ENCODE results near the gene DGKB.

The DGKB gene

DNA sequence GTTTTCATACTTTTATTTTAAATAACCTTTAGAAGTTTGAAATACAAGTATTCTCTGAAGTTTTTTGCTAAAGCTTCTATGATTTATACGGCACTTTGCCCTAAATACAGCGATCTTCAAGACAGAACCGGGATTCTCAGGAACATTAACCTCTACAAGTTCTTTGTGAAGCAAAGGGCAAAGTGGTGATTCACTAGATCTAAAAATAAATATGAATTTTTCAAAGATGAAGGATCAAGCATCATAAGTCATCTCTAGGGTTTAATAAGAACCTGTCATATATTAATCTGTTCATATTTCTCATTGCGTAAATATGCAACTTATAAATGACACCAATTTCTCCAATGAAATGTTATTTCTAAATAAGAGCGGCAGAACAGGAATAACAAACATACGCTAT lies 30.7 kb downstream of the DGKB start:
- TF ChIP-seq, protein P1, sequence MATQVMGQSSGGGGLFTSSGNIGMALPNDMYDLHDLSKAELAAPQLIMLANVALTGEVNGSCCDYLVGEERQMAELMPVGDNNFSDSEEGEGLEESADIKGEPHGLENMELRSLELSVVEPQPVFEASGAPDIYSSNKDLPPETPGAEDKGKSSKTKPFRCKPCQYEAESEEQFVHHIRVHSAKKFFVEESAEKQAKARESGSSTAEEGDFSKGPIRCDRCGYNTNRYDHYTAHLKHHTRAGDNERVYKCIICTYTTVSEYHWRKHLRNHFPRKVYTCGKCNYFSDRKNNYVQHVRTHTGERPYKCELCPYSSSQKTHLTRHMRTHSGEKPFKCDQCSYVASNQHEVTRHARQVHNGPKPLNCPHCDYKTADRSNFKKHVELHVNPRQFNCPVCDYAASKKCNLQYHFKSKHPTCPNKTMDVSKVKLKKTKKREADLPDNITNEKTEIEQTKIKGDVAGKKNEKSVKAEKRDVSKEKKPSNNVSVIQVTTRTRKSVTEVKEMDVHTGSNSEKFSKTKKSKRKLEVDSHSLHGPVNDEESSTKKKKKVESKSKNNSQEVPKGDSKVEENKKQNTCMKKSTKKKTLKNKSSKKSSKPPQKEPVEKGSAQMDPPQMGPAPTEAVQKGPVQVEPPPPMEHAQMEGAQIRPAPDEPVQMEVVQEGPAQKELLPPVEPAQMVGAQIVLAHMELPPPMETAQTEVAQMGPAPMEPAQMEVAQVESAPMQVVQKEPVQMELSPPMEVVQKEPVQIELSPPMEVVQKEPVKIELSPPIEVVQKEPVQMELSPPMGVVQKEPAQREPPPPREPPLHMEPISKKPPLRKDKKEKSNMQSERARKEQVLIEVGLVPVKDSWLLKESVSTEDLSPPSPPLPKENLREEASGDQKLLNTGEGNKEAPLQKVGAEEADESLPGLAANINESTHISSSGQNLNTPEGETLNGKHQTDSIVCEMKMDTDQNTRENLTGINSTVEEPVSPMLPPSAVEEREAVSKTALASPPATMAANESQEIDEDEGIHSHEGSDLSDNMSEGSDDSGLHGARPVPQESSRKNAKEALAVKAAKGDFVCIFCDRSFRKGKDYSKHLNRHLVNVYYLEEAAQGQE (IDR thresholded peaks at IDR 0.05; ENCODE audit: insufficient replicate concordance, low read depth): no peak
- TF ChIP-seq, protein P2, sequence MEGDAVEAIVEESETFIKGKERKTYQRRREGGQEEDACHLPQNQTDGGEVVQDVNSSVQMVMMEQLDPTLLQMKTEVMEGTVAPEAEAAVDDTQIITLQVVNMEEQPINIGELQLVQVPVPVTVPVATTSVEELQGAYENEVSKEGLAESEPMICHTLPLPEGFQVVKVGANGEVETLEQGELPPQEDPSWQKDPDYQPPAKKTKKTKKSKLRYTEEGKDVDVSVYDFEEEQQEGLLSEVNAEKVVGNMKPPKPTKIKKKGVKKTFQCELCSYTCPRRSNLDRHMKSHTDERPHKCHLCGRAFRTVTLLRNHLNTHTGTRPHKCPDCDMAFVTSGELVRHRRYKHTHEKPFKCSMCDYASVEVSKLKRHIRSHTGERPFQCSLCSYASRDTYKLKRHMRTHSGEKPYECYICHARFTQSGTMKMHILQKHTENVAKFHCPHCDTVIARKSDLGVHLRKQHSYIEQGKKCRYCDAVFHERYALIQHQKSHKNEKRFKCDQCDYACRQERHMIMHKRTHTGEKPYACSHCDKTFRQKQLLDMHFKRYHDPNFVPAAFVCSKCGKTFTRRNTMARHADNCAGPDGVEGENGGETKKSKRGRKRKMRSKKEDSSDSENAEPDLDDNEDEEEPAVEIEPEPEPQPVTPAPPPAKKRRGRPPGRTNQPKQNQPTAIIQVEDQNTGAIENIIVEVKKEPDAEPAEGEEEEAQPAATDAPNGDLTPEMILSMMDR (IDR thresholded peaks at IDR 0.05; ENCODE audit: insufficient read depth, low read length): no peak
- TF ChIP-seq POLR2AphosphoS5 (IDR thresholded peaks at IDR 0.05; ENCODE audit: low read depth) (no peak), GABPA (IDR thresholded peaks at IDR 0.05; ENCODE audit: low read depth) (no peak), SPI1 (IDR thresholded peaks at IDR 0.05; ENCODE audit: borderline replicate concordance, low read depth) (no peak)
- DNase-seq (ENCODE audit: low read depth in 1 of 2, low spot score in 1 of 2): no peak
- Histone ChIP-seq H3K27ac (replicated peaks) (no peak overlapping the region), H3K27me3 (ENCODE audit: insufficient read depth, poor library complexity, severe bottlenecking) (no peaks in the 10 kb centered on the region), H3K4me3 (replicated peaks; ENCODE audit: insufficient read depth, low read length) (no peak overlapping the region)

DNA sequence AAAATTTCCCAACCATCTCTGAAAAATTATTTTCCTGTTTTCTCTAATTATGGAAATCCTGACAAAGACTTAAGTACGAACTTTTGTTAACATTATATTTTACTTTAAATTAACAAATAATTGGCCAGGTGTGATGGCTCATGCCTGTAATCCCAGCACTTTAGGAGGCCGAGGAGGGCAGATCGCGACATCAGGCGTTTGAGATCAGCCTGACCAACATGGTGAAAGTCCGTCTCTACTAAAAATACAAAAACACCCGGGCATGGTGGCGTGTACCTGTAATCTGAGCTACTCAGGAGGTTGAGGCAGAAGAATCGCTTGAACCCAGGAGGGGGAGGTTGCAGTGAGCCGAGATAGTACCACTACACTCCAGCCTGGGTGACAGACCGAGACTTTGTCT lies 32.2 kb downstream of the DGKB start:
- Histone ChIP-seq H3K27ac (replicated peaks) (no peak overlapping the region), H3K4me3 (replicated peaks; ENCODE audit: insufficient read depth, low read length) (no peak overlapping the region), H3K27me3 (ENCODE audit: insufficient read depth, poor library complexity, severe bottlenecking) (no peaks in the 10 kb centered on the region)
- no peak for DNase-seq (ENCODE audit: low read depth in 1 of 2, low spot score in 1 of 2)
- TF ChIP-seq, protein P1 (IDR thresholded peaks at IDR 0.05; ENCODE audit: insufficient replicate concordance, low read depth): no peak
- TF ChIP-seq, protein P2 (IDR thresholded peaks at IDR 0.05; ENCODE audit: insufficient read depth, low read length): no peak
- TF ChIP-seq GABPA (IDR thresholded peaks at IDR 0.05; ENCODE audit: low read depth): no peak
- no peak for TF ChIP-seq POLR2AphosphoS5 (IDR thresholded peaks at IDR 0.05; ENCODE audit: low read depth)
- TF ChIP-seq SPI1 (IDR thresholded peaks at IDR 0.05; ENCODE audit: borderline replicate concordance, low read depth): no peak

DNA sequence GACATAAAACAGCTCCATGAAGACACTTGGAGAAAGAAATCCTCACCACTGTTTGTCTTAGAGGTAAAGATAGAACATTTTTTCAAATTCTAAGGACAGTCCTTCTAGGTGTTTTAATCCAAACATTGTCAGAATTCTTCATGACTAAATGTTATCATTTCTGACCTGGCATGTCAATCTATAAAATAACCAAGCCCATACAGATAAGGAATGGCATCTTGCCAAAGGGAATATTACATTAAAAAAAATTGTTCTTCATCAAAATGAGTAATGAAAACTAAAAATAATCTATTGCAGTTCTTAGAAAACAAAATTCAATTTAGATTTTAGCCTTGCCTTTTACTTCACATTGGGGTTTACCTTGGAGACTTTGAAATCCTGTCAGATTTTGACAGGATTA lies 33.6 kb downstream of the DGKB start:
- no peak for DNase-seq (ENCODE audit: low read depth in 1 of 2, low spot score in 1 of 2)
- TF ChIP-seq POLR2AphosphoS5 (IDR thresholded peaks at IDR 0.05; ENCODE audit: low read depth): no peak
- no peak overlapping the region for H3K4me3 ChIP-seq (replicated peaks; ENCODE audit: insufficient read depth, low read length)
- no peaks in the 10 kb centered on the region for H3K27me3 ChIP-seq (ENCODE audit: insufficient read depth, poor library complexity, severe bottlenecking)
- H3K27ac ChIP-seq (replicated peaks): no peak overlapping the region

DNA sequence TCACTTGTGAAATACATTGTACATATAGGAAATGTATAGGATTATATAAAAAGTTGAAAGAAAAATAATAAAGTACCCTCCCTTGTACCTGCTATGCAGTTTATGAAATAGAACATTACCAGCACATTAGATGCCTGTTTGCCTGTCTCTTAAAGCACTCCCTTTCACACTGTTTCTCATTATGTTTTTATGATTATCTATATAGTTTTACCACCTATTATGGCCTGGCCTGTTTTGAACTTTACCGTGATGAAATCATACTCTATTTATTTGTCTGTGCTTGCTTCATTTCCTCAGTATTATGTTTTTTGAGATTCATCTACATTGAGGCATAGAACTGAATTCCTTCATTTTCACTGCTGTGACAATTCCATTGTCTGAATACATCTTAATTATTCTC lies 41.1 kb downstream of the DGKB start:
- Histone ChIP-seq H3K27ac (replicated peaks) (no peak overlapping the region), H3K4me3 (replicated peaks; ENCODE audit: insufficient read depth, low read length) (no peak overlapping the region), H3K27me3 (ENCODE audit: insufficient read depth, poor library complexity, severe bottlenecking) (no peaks in the 10 kb centered on the region)
- TF ChIP-seq POLR2AphosphoS5 (IDR thresholded peaks at IDR 0.05; ENCODE audit: low read depth) (no peak), GABPA (IDR thresholded peaks at IDR 0.05; ENCODE audit: low read depth) (no peak), SPI1 (IDR thresholded peaks at IDR 0.05; ENCODE audit: borderline replicate concordance, low read depth) (no peak)
- TF ChIP-seq, protein P2 (IDR thresholded peaks at IDR 0.05; ENCODE audit: insufficient read depth, low read length): no peak
- TF ChIP-seq, protein P1 (IDR thresholded peaks at IDR 0.05; ENCODE audit: insufficient replicate concordance, low read depth): no peak
- DNase-seq (ENCODE audit: low read depth in 1 of 2, low spot score in 1 of 2): no peak
